Adrenal gland (tissue), 12 donors: Measurements from ENCODE around the gene AFAP1. TPM values are rescaled to one million over a fixed set of nuclear protein-coding genes. Genes with fewer than 3 reads are reported as not detected.
A peak's percentile ranks its signal among the peaks of the same experiment; 100 is the strongest.

Experiments used
- DNase-seq, 7 donors: peaks; one replicate each; pipeline ENCODE4 v3.0.0-alpha.2; 2019 to 2020
- H3K27ac ChIP-seq, 5 donors: fragments of 200-600 bp; sonication (generic) in 4 of 5; 1 replicate in 3 of 5; 2 replicates in 2 of 5; pipeline versions ENCODE4 v1.5.1 to v1.8.0; 2016 to 2020; ENCODE audit warnings: mild to moderate bottlenecking in 1 of 5
- H3K27me3 ChIP-seq: fragments of 200-600 bp; 2 replicates; pipeline ENCODE4 v1.8.0; 2021
- H3K36me3 ChIP-seq, 2 donors: fragments of 200-600 bp; replicated peaks in 1 of 2; 1 replicate in 1 of 2; 2 replicates in 1 of 2; pipeline versions ENCODE4 v1.5.1 to v1.8.0; 2018 to 2022
- H3K4me1 ChIP-seq, 2 donors: fragments of 200-600 bp; replicated peaks in 1 of 2; 1 replicate in 1 of 2; 2 replicates in 1 of 2; pipeline versions ENCODE4 v1.5.1 to v1.8.0; 2018 to 2021
- H3K4me3 ChIP-seq, 4 donors: fragments of 200-600 bp; sonication (generic) in 3 of 4; one replicate each; pipeline ENCODE4 v1.5.1; 2016 to 2018
- H3K9me3 ChIP-seq, 3 donors: fragments of 200-600 bp; sonication (generic) in 1 of 3; replicated peaks in 1 of 3; 1 replicate in 2 of 3; 2 replicates in 1 of 3; pipeline versions ENCODE4 v1.5.1 to v1.8.0; 2016 to 2021
- CTCF ChIP-seq, 6 experiments: fragments of 450-650 bp in 4 of 6; fragments of 200-600 bp in 2 of 6; sonication (generic) in 1 of 6; IDR thresholded peaks; 1 replicate in 5 of 6; 2 replicates in 1 of 6; pipeline versions ENCODE4 v1.5.1 to v1.8.0; 2016 to 2021; ENCODE audit warnings: antibody characterized with exemption in 6 of 6, mild to moderate bottlenecking in 2 of 6, moderate library complexity in 1 of 6
- POLR2A ChIP-seq, 2 donors: fragments of 450-650 bp; IDR thresholded peaks; one replicate each; pipeline ENCODE4 v1.6.1; 2017; ENCODE audit warnings: antibody characterized with exemption in 2 of 2, mild to moderate bottlenecking in 2 of 2, moderate library complexity in 1 of 2
- WGBS, 4 donors: extraction: QIAGEN DNeasy Blood & Tissue Kit in 2 of 4; methylation state at CpG; one replicate each; pipeline versions ENCODE4 v1.1.5 to v1.1.7; 2013 to 2017; 5-methylcytosine and 5-hydroxymethylcytosine counted together
- intact Hi-C, 2 donors: fragments of 100-400 bp; cut with DNase I; formaldehyde crosslinking; loops; one replicate each; pipeline versions ENCODE4 v1.14.1 to v1.15.0; 2022 to 2023
- polyA plus RNA-seq, 3 donors: library from polyadenylated mRNA; stranded (reverse); fragments of 200-250 nt in 2 of 3; fragments of 350-450 nt in 1 of 3; fragmentation: Illumina TruSeq in 1 of 3; extraction: RNeasy Lipid Tissue Mini Kit (QIAGEN cat#74804) in 1 of 3; gene quantifications; one replicate each; pipeline ENCODE4 v1.2.3, GENCODE V29; 2013 to 2014
- total RNA-seq, 9 donors: library from RNA; depleted of rRNA in 4 of 9; stranded (reverse); fragments of >200 nt in 4 of 9; fragments of 120-200 nt in 1 of 9; fragmentation: NEBNext Ultra II Directional in 1 of 9; extraction: Animal tissue kit (Norgen Biotek cat#: 25700) in 1 of 9; gene quantifications; one replicate each; pipeline versions ENCODE4 v1.1.0 to v1.2.4, GENCODE V29; 2013 to 2023
- donor health status: healthy with polysubstance abuse.
- donor health status: Bipolar disorder and iron deficiency.
- donor health status: DM: yes; HTN: yes; CAD: no.
- donor health status: DM: no; HTN: no; CAD: no.
- donor health status: DM: no; HTN: no; CAD: no.
- donor health status: DM: yes; HTN: yes; CAD: no.

The AFAP1 gene
- total and polyA plus RNA-seq, 12 donors, result 3.3 to 16.1 (median 9.8) TPM

- 70 to 85% (median 78%) methylated on average over 8 to 11 of the region's 11 CpGs for WGBS, 4 donors
- H3K9me3 ChIP-seq, result no peaks in the 10 kb centered on the region
- intact Hi-C loops, result no loop called here
- no peak for DNase-seq
- TF ChIP-seq POLR2A (IDR thresholded peaks at IDR 0.05), result no peak
- TF ChIP-seq CTCF (IDR thresholded peaks at IDR 0.05), result no peak
- no peak overlapping the region for H3K27ac ChIP-seq
- no peaks in the 10 kb centered on the region for H3K27me3 ChIP-seq
- no peak overlapping the region for H3K4me3 ChIP-seq
- H3K36me3 ChIP-seq, result no peaks in the 10 kb centered on the region
- H3K4me1 ChIP-seq, result peaks cover 0 to 8% of the 10 kb centered on the region in 2 donors
Measured at GRCh38 chr4:7941111-7941964, 1.7 kb upstream of the AFAP1 start.

DNA sequence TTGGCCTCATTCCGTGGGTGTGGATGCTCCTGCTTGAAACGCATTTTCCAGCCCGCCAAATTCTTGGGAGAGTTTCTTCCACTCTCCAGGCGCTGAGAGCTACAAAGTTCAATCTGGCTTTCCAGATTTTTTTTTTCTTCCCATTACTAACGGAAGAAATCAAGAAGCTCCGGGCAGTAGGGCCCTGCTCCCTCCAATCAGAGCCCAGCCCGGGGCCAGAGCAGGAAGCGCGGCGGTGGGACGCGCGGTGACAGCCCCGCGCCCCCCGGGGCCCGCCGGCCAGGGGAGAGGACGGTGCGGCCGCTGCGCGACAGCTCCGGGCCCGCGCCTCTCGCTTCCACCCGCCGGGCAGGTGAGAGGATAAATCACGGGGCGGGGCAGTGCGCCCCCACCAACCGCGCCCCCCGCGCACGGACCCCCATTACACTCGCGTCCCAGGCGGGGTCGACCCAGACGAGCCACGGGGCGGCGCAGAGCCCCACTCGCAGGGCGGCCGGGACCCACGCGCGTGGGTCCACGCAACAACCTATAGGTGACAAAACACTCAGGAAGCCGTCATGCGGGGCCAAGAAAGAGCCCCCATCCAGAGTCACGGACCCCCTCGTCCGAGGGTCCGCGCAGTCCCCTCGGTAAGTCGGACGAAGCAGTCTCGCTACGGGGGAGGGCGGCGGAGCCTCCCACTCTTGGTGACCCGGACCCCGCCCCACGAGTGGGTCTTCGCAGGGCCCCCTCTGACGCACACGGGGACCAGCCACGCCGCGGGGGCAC lies 868 bp downstream of the AFAP1 start:
- peaks cover 0 to 8% of the 10 kb centered on the region in 2 donors for H3K4me1 ChIP-seq
- no peaks in the 10 kb centered on the region for H3K9me3 ChIP-seq
- 0 to 3% (median 2%) methylated on average over 27 to 75 of the region's 75 CpGs for WGBS, 4 donors
- intact Hi-C loops, result no loop called here
- TF ChIP-seq CTCF (IDR thresholded peaks at IDR 0.05) (no peak), POLR2A (IDR thresholded peaks at IDR 0.05) (peak in 1 of 2 donors; percentile 33)
- peak overlapping the region in 4 of 5 donors; percentile 68 to 91 (median 71) for H3K27ac ChIP-seq
- peak in 2 of 7 donors; percentile 45 to 51 for DNase-seq
- H3K27me3 ChIP-seq, result no peaks in the 10 kb centered on the region
- peak overlapping the region; percentile 55 to 94 (median 63) for H3K4me3 ChIP-seq
- H3K36me3 ChIP-seq, result no peaks in the 10 kb centered on the region

- Histone ChIP-seq H3K9me3 (no peaks in the 10 kb centered on the region), H3K4me1 (peaks cover 0 to 8% of the 10 kb centered on the region in 2 donors), H3K36me3 (no peaks in the 10 kb centered on the region), H3K27me3 (no peaks in the 10 kb centered on the region), H3K4me3 (peak overlapping the region in 1 of 4 donors; percentile 94), H3K27ac (peak overlapping the region in 2 of 5 donors; percentile 71 to 91)
- intact Hi-C loops, result no loop called here
- no peak for TF ChIP-seq CTCF (IDR thresholded peaks at IDR 0.05)
- no peak for TF ChIP-seq POLR2A (IDR thresholded peaks at IDR 0.05)
- no peak for DNase-seq
- WGBS, 4 donors, result 18 to 34% (median 23%) methylated on average over 6 of the region's 6 CpGs
Measured at GRCh38 chr4:7938266-7938608, 1.4 kb downstream of the AFAP1 start.

GRCh38 chr4:7937006-7937405 lies 2.7 kb downstream of the AFAP1 start:
- DNase-seq, result no peak
- Histone ChIP-seq H3K4me3 (no peak overlapping the region), H3K36me3 (no peaks in the 10 kb centered on the region), H3K4me1 (peaks cover 0 to 8% of the 10 kb centered on the region in 2 donors), H3K27ac (no peak overlapping the region), H3K9me3 (no peaks in the 10 kb centered on the region), H3K27me3 (no peaks in the 10 kb centered on the region)
- TF ChIP-seq POLR2A (IDR thresholded peaks at IDR 0.05) (no peak), CTCF (IDR thresholded peaks at IDR 0.05) (no peak)
- WGBS, 4 donors, result 77 to 94% (median 88%) methylated on average over 2 of the region's 2 CpGs
- intact Hi-C loops, result no loop called here
